Placental epithelial cell (primary cell): ENCODE measurements around the gene PTGS2. TPM values are rescaled to one million over a fixed set of nuclear protein-coding genes. Genes with fewer than 3 reads are reported as not detected.

ENCODE experiments used
- total RNA-seq: library from RNA; depleted of rRNA; stranded (reverse); fragments of >200 nt; gene quantifications from 2 replicates; pipeline ENCODE4 v1.2.3, GENCODE V29; 2012

PTGS2 gene
- total RNA-seq = 12.2 and 47.6 TPM in 2 replicates

GRCh38 chr1:186680245-186681061 is at the start of gene PTGS2:
Gene PTGS2, minus strand, starts transcription at chr1:186680423. Its CDS starts 133 bp downstream, at chr1:186680290.

Other genes with a start within 250 kb of the PTGS2 start
- gene PDC, start 219.3 kb downstream of the PTGS2 start, total RNA-seq = not detected in 2 replicates
- gene PLA2G4A, start 148.5 kb upstream of the PTGS2 start, total RNA-seq = 25.9 and 40.0 TPM in 2 replicates